ENCODE measurements around the gene BEND4.

Gene BEND4

GRCh38 chr4:42151568-42152506, 618 bp downstream of the BEND4 start:
- 0 out of 2 replicates have a peak, but pooled peaks cover 9% of the 10 kb centered on the region for H3F3A ChIP-seq (ENCODE audit: insufficient read depth)
- H3K79me2 ChIP-seq (ENCODE audit: insufficient read depth, low read length): peaks cover 52% of the 10 kb centered on the region
- peak overlapping the region; percentile 78 for H3K27ac ChIP-seq (ENCODE audit: low read depth, low read length)
- no peaks in the 10 kb centered on the region for H3K9me3 ChIP-seq (ENCODE audit: insufficient read depth, low read length)
- TF ChIP-seq CTCF (IDR thresholded peaks at IDR 0.05; ENCODE audit: insufficient read depth, low read length, poor library complexity, severe bottlenecking): no peak
- TF ChIP-seq EZH2phosphoT487 (conservative IDR thresholded peaks at IDR 0.05; ENCODE audit: low read length): no peak
- peak overlapping the region; percentile 89 for H3K4me2 ChIP-seq (ENCODE audit: low read depth, low read length, poor library complexity, severe bottlenecking)
- H3K27me3 ChIP-seq (ENCODE audit: low read length): no peaks in the 10 kb centered on the region
- peak overlapping the region; percentile 86 for H3K4me3 ChIP-seq (ENCODE audit: insufficient read depth, low read length, poor library complexity, severe bottlenecking)
- H4K20me1 ChIP-seq (ENCODE audit: low read depth, low read length): 0 out of 2 replicates have a peak, but pooled peaks cover 5% of the 10 kb centered on the region
- H3K9ac ChIP-seq (ENCODE audit: low read length): peak overlapping the region; percentile 89
- no peaks in the 10 kb centered on the region for H3K36me3 ChIP-seq (ENCODE audit: low read length)
- H3K9me2 ChIP-seq (replicated peaks; ENCODE audit: insufficient read depth, low read length): no peaks in the 10 kb centered on the region
- peak overlapping the region; percentile 88 for H2AFZ ChIP-seq (ENCODE audit: low read depth, low read length, severe bottlenecking)

GRCh38 chr4:42150653-42151567, 1.5 kb downstream of the BEND4 start:
- Histone ChIP-seq H3K27ac (ENCODE audit: low read depth, low read length) (peak overlapping the region; percentile 78), H2AFZ (ENCODE audit: low read depth, low read length, severe bottlenecking) (peak overlapping the region; percentile 80), H3K4me2 (ENCODE audit: low read depth, low read length, poor library complexity, severe bottlenecking) (peak overlapping the region; percentile 89)

More at GRCh38 chr4:42150653-42151567, 1.5 kb downstream of the BEND4 start:
- Histone ChIP-seq H3K79me2 (ENCODE audit: insufficient read depth, low read length) (peaks cover 61% of the 10 kb centered on the region), H4K20me1 (ENCODE audit: low read depth, low read length) (peaks cover 5% of the 10 kb centered on the region; the same call in 1 of the 2 replicates), H3F3A (ENCODE audit: insufficient read depth) (0 out of 2 replicates have a peak, but pooled peaks cover 9% of the 10 kb centered on the region), H3K4me3 (ENCODE audit: insufficient read depth, low read length, poor library complexity, severe bottlenecking) (peak overlapping the region; percentile 86), H3K27me3 (ENCODE audit: low read length) (no peaks in the 10 kb centered on the region), H3K9me3 (ENCODE audit: insufficient read depth, low read length) (no peaks in the 10 kb centered on the region), H3K36me3 (ENCODE audit: low read length) (no peaks in the 10 kb centered on the region), H3K9ac (ENCODE audit: low read length) (peak overlapping the region; percentile 89), H3K9me2 (replicated peaks; ENCODE audit: insufficient read depth, low read length) (no peaks in the 10 kb centered on the region)
- TF ChIP-seq CTCF (IDR thresholded peaks at IDR 0.05; ENCODE audit: insufficient read depth, low read length, poor library complexity, severe bottlenecking) (no peak), EZH2phosphoT487 (conservative IDR thresholded peaks at IDR 0.05; ENCODE audit: low read length) (no peak)
